Stimulated activated effector memory CD8-positive, alpha-beta T cell treated with anti-CD3 and anti-CD28 coated beads, Interleukin-12 subunit alpha, Interleukin-12 subunit beta, amount 100 ng/mL, for 72 hours (primary cell): Measurements from ENCODE around the gene NFKB1.

ENCODE experiments used
- ATAC-seq: fragments of 150-1000 bp; cut with Tn5 transposase; 2 replicates; pipeline ENCODE4 v1.10.0; 2021
- DNase-seq, 2 donors: peaks; one replicate each; pipeline ENCODE4 v3.0.0; 2021 to 2022; ENCODE audit warnings: low spot score in 2 of 2
- H3K27ac Mint-ChIP-seq: one replicate; pipeline ENCODE4 v1.8.0; 2022; ENCODE audit warnings: mild to moderate bottlenecking, mixed read lengths
- H3K36me3 Mint-ChIP-seq: one replicate; pipeline ENCODE4 v1.8.0; 2022; ENCODE audit warnings: mild to moderate bottlenecking, mixed read lengths
- H3K4me1 Mint-ChIP-seq: one replicate; pipeline ENCODE4 v1.8.0; 2022; ENCODE audit warnings: mixed read lengths
- H3K4me3 Mint-ChIP-seq: one replicate; pipeline ENCODE4 v1.8.0; 2022; ENCODE audit warnings: mild to moderate bottlenecking, mixed read lengths
- H3K9me3 Mint-ChIP-seq: one replicate; pipeline ENCODE4 v1.8.0; 2022; ENCODE audit warnings: mixed read lengths

The NFKB1 gene

GRCh38 chr4:102534845-102535244, 33.7 kb downstream of the NFKB1 start:
- no peak overlapping the region for H3K4me3 Mint-ChIP-seq
- H3K9me3 Mint-ChIP-seq: no peaks in the 10 kb centered on the region
- peaks cover 99% of the 10 kb centered on the region for H3K36me3 Mint-ChIP-seq
- peaks cover 30% of the 10 kb centered on the region for H3K4me1 Mint-ChIP-seq
- H3K27ac Mint-ChIP-seq: no peak overlapping the region
- ATAC-seq (no peak), DNase-seq (no peak)

- Mint-ChIP-seq H3K36me3 (peaks cover 99% of the 10 kb centered on the region), H3K4me1 (peaks cover 23% of the 10 kb centered on the region), H3K4me3 (peak overlapping the region; percentile 21), H3K9me3 (no peaks in the 10 kb centered on the region), H3K27ac (peak overlapping the region; percentile 26)
- no peak for DNase-seq
- peak; percentile 99 for ATAC-seq
Observed at GRCh38 chr4:102535398-102536082, 34.4 kb downstream of the NFKB1 start.

GRCh38 chr4:102536768-102537167, 35.6 kb downstream of the NFKB1 start:
- H3K36me3 Mint-ChIP-seq: peaks cover 99% of the 10 kb centered on the region
- DNase-seq: no peak
- H3K27ac Mint-ChIP-seq: no peak overlapping the region
- H3K4me1 Mint-ChIP-seq: peaks cover 26% of the 10 kb centered on the region
- H3K4me3 Mint-ChIP-seq: no peak overlapping the region
- no peak for ATAC-seq
- H3K9me3 Mint-ChIP-seq: no peaks in the 10 kb centered on the region

GRCh38 chr4:102537269-102537668, 36.1 kb downstream of the NFKB1 start:
- Mint-ChIP-seq H3K9me3 (no peaks in the 10 kb centered on the region), H3K27ac (no peak overlapping the region)

GRCh38 chr4:102541697-102542096, 40.5 kb downstream of the NFKB1 start:
- Mint-ChIP-seq H3K9me3 (no peaks in the 10 kb centered on the region), H3K36me3 (peaks cover 99% of the 10 kb centered on the region), H3K4me3 (no peak overlapping the region), H3K4me1 (peaks cover 15% of the 10 kb centered on the region), H3K27ac (no peak overlapping the region)
- DNase-seq: no peak
- no peak for ATAC-seq

More at GRCh38 chr4:102537269-102537668, 36.1 kb downstream of the NFKB1 start:
- Mint-ChIP-seq H3K36me3 (peaks cover 99% of the 10 kb centered on the region), H3K4me3 (no peak overlapping the region), H3K4me1 (peaks cover 26% of the 10 kb centered on the region)
- no peak for ATAC-seq
- DNase-seq: no peak

- H3K4me3 Mint-ChIP-seq: no peak overlapping the region
- H3K4me1 Mint-ChIP-seq: peaks cover 29% of the 10 kb centered on the region
- no peak overlapping the region for H3K27ac Mint-ChIP-seq
- H3K9me3 Mint-ChIP-seq: no peaks in the 10 kb centered on the region
- peaks cover 100% of the 10 kb centered on the region for H3K36me3 Mint-ChIP-seq
- ATAC-seq: no peak
- DNase-seq: no peak
Observed at GRCh38 chr4:102543030-102543928, 42.1 kb downstream of the NFKB1 start.

GRCh38 chr4:102546635-102547034, 45.5 kb downstream of the NFKB1 start:
- Mint-ChIP-seq H3K9me3 (no peaks in the 10 kb centered on the region), H3K4me1 (peaks cover 51% of the 10 kb centered on the region), H3K27ac (peak overlapping the region; percentile 48), H3K4me3 (no peak overlapping the region), H3K36me3 (peaks cover 94% of the 10 kb centered on the region)
- DNase-seq (no peak), ATAC-seq (peak; percentile 37)

GRCh38 chr4:102547973-102548372, 46.8 kb downstream of the NFKB1 start:
- H3K36me3 Mint-ChIP-seq: peaks cover 90% of the 10 kb centered on the region

GRCh38 chr4:102551958-102552565, 50.9 kb downstream of the NFKB1 start:
- DNase-seq (no peak), ATAC-seq (no peak)
- peak overlapping the region; percentile 11 for H3K4me3 Mint-ChIP-seq
- no peaks in the 10 kb centered on the region for H3K9me3 Mint-ChIP-seq
- peak overlapping the region; percentile 38 for H3K27ac Mint-ChIP-seq
- peaks cover 51% of the 10 kb centered on the region for H3K4me1 Mint-ChIP-seq
- H3K36me3 Mint-ChIP-seq: peaks cover 66% of the 10 kb centered on the region

More at GRCh38 chr4:102547973-102548372, 46.8 kb downstream of the NFKB1 start:
- Mint-ChIP-seq H3K27ac (no peak overlapping the region), H3K4me3 (no peak overlapping the region), H3K9me3 (no peaks in the 10 kb centered on the region), H3K4me1 (peaks cover 63% of the 10 kb centered on the region)
- DNase-seq: no peak
- no peak for ATAC-seq

- peak; percentile 78 for ATAC-seq
- Mint-ChIP-seq H3K27ac (no peak overlapping the region), H3K4me3 (no peak overlapping the region), H3K9me3 (no peaks in the 10 kb centered on the region), H3K4me1 (peaks cover 46% of the 10 kb centered on the region), H3K36me3 (peaks cover 59% of the 10 kb centered on the region)
- DNase-seq: no peak
Observed at GRCh38 chr4:102552781-102553180, 51.6 kb downstream of the NFKB1 start.

- Mint-ChIP-seq H3K4me3 (no peak overlapping the region), H3K4me1 (peaks cover 45% of the 10 kb centered on the region), H3K27ac (no peak overlapping the region), H3K36me3 (peaks cover 55% of the 10 kb centered on the region), H3K9me3 (no peaks in the 10 kb centered on the region)
- DNase-seq: no peak
- ATAC-seq: peak; percentile 71
Observed at GRCh38 chr4:102553982-102554381, 52.8 kb downstream of the NFKB1 start.

GRCh38 chr4:102554482-102554881, 53.3 kb downstream of the NFKB1 start:
- DNase-seq (no peak), ATAC-seq (no peak)
- no peak overlapping the region for H3K27ac Mint-ChIP-seq
- H3K4me3 Mint-ChIP-seq: no peak overlapping the region
- no peaks in the 10 kb centered on the region for H3K9me3 Mint-ChIP-seq
- H3K36me3 Mint-ChIP-seq: peaks cover 55% of the 10 kb centered on the region
- H3K4me1 Mint-ChIP-seq: peaks cover 49% of the 10 kb centered on the region

- Mint-ChIP-seq H3K27ac (no peak overlapping the region), H3K9me3 (no peaks in the 10 kb centered on the region), H3K4me1 (peaks cover 49% of the 10 kb centered on the region), H3K36me3 (peaks cover 52% of the 10 kb centered on the region), H3K4me3 (no peak overlapping the region)
- ATAC-seq: no peak
- DNase-seq: no peak
Observed at GRCh38 chr4:102554992-102555391, 53.8 kb downstream of the NFKB1 start.

GRCh38 chr4:102557636-102558035, 56.5 kb downstream of the NFKB1 start:
- Mint-ChIP-seq H3K4me3 (no peak overlapping the region), H3K4me1 (peaks cover 51% of the 10 kb centered on the region), H3K9me3 (no peaks in the 10 kb centered on the region), H3K27ac (no peak overlapping the region), H3K36me3 (peaks cover 55% of the 10 kb centered on the region)
- ATAC-seq (no peak), DNase-seq (no peak)

- ATAC-seq (peak; percentile 48), DNase-seq (no peak)
- H3K9me3 Mint-ChIP-seq: no peaks in the 10 kb centered on the region
- H3K27ac Mint-ChIP-seq: peak overlapping the region; percentile 65
- H3K4me3 Mint-ChIP-seq: peak overlapping the region; percentile 49
- H3K36me3 Mint-ChIP-seq: peaks cover 56% of the 10 kb centered on the region
- H3K4me1 Mint-ChIP-seq: peaks cover 63% of the 10 kb centered on the region
Observed at GRCh38 chr4:102560115-102560514, 59.0 kb downstream of the NFKB1 start.
